Embryonic facial prominence (tissue), 1 donor: ENCODE data around the gene CEBPZ.
"Not testable (repeated sequence)": the region's sequence is repeated elsewhere in the genome, so short reads cannot be mapped to it uniquely, and the experiment has no call there.

Experiments
- DNase-seq: peaks from one replicate; pipeline ENCODE4 v3.0.0-alpha.2; 2016; ENCODE audit errors: extremely low spot score

The CEBPZ gene, protein sequence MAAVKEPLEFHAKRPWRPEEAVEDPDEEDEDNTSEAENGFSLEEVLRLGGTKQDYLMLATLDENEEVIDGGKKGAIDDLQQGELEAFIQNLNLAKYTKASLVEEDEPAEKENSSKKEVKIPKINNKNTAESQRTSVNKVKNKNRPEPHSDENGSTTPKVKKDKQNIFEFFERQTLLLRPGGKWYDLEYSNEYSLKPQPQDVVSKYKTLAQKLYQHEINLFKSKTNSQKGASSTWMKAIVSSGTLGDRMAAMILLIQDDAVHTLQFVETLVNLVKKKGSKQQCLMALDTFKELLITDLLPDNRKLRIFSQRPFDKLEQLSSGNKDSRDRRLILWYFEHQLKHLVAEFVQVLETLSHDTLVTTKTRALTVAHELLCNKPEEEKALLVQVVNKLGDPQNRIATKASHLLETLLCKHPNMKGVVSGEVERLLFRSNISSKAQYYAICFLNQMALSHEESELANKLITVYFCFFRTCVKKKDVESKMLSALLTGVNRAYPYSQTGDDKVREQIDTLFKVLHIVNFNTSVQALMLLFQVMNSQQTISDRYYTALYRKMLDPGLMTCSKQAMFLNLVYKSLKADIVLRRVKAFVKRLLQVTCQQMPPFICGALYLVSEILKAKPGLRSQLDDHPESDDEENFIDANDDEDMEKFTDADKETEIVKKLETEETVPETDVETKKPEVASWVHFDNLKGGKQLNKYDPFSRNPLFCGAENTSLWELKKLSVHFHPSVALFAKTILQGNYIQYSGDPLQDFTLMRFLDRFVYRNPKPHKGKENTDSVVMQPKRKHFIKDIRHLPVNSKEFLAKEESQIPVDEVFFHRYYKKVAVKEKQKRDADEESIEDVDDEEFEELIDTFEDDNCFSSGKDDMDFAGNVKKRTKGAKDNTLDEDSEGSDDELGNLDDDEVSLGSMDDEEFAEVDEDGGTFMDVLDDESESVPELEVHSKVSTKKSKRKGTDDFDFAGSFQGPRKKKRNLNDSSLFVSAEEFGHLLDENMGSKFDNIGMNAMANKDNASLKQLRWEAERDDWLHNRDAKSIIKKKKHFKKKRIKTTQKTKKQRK

DNA sequence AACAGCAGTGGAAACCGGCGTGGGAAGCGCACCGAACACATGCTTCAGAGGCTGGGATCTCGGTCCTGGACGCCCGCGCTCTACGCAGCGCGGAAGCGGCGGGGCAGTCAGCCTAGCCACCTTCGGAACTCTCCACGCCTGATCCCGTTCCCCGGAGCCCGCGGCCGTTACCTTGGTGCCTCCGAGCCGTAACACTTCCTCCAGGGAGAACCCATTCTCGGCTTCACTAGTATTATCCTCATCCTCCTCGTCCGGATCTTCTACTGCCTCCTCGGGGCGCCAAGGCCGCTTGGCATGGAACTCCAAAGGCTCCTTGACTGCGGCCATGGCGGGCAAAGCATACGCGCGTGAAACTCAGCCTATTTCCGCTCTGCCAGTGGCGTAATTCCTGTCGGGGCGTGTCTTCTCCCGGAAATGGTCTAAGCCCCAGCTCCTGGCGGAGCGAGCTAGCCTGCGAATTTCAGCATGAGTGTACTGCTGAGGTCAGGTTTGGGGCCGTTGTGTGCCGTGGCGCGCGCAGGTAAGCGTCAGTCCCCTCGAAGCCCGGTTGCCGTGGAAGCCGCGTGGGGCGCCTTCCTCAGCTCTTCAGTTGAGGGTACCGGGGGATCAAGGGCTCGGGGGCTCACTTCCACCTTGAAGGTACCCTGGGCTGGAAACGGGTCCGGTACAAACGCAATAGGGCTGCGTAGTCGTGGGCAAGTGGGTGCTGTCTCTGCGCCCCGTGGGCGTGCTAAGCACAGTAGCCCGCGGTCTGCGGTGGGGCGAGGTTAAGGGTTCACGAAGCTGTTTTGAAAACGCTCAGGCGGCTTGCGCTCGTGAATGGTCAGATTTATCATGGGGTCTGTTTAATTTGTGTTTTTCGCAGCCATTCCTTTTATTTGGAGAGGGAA lies at the start of gene CEBPZ, which contains the start of gene NDUFAF7:
Gene CEBPZ (minus strand): TSS at position 356 of the 890 bp plus-strand sequence. CDS start 29 bp downstream, at position 327.
Gene NDUFAF7 (plus strand): TSS at position 418 of the 890 bp plus-strand sequence. CDS start 48 bp downstream, at position 466.
- DNase-seq: peak; percentile 87

GRCh38 chr2:37276291-37276690 lies 44.9 kb upstream of the CEBPZ start:
- no peak for DNase-seq

- DNase-seq: no peak
These were observed 43.1 kb upstream of the CEBPZ start for GRCh38 chr2:37274359-37274965.

DNA sequence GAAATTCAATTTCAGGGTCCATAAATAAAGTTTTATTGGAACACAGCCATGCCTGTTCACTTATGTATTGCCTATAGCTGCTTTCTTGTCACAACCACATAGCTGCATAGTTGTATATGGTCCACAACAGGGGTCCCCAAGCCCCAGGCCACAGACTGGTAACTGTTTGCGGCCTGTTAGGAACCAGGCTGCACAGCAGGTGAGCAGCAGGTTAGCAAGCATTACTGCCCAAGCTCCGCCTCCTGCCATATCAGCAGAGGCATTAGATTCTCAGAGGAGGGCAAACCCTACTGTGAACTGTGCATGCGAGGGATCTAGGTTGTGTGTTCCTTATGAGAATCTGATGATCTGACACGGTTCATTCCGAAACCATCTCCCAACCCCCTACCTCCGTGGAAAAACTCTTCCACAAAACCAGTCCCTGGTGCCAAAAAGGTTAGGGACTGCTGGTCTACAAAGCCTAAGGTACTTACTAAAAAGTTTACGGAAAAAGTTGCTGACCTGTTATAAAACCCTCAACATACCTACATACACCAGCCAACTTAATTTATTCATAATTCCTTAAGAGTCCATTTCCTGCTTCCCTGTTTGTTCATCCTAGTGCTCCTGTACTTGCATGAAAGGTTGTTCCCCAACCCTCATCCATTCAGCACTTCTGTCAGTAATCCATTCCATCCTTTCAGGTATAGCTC lies 40.1 kb upstream of the CEBPZ start:
- DNase-seq: no peak

DNA sequence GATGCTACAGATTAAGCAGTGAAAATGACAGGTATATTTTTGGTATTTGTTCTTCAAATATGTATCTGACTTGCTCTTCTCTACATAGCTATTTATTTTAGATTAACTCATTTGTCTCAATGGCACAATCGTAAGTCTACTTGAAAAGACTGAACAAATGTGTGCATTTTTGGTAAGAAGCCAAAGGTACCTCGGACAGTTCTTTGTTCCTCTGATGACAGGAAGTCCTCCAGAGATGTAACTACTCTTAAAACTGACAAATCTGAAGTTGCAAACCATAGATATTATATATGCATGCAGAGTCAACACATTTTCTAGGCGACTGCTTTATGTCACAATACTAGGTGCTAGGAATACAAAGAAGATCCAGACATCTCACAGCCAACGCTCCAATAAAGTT lies 36.7 kb upstream of the CEBPZ start:
- no peak for DNase-seq

- DNase-seq: no peak
These were observed 36.3 kb upstream of the CEBPZ start for GRCh38 chr2:37267685-37268084.

DNA sequence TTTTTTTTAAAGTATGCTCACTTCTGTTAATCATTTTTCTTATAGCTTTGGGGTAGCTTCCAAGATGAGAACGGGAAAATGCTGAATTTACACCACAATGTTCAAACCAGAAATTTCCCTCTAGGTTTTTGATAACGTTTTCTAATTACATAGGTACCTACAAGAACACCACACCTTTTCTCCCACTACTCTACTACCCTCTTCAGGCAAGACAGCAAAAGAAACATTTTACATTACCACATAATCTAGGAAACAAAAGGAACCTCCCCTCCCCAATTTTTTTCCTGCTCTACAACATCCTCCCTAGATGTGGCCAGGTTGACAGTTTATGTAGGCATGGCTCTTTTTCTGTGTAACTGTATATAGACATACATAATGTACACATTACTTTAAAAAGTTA lies 32.4 kb upstream of the CEBPZ start:
- no peak for DNase-seq

- DNase-seq: no peak
These were observed 31.1 kb upstream of the CEBPZ start for GRCh38 chr2:37262522-37262921.

- DNase-seq: no peak
These were observed 19.7 kb upstream of the CEBPZ start for GRCh38 chr2:37250869-37251740.

DNA sequence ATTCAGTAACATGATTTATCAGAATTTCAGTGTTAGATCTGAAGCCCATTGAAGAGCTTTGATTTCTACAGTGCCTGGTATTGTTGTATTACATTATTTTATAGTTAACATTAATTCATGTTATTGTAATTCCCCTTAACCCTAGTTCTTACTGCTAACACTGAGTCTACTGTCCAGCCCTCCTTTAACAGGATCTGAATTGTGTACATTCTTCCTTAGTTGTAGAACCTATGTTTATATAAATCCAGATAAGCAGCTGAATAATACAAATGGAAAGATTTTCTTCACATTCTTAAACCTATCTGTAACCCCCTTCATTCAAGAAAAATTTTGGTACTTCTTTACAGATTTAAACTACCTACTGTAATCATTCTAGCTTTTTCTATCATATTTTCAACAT lies 14.8 kb upstream of the CEBPZ start:
- no peak for DNase-seq

DNA sequence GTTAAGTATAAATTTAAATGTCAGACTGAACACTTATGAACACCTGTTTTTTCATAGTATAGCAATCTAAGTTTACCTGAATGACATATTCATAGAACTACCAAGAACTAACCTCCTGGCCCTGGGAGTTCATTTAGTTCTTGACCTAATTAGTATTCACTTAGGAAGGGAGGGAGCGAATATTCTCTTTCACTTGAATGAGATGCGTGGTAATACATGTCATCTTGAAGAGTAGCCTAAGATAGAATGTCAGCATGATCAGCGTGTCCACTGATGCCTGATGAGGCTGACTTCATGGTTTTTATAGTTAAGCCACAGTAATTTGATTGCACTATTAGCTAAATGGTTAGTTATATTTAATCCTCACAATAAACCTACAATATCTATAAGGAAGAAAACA lies 13.4 kb upstream of the CEBPZ start:
- DNase-seq: no peak

DNA sequence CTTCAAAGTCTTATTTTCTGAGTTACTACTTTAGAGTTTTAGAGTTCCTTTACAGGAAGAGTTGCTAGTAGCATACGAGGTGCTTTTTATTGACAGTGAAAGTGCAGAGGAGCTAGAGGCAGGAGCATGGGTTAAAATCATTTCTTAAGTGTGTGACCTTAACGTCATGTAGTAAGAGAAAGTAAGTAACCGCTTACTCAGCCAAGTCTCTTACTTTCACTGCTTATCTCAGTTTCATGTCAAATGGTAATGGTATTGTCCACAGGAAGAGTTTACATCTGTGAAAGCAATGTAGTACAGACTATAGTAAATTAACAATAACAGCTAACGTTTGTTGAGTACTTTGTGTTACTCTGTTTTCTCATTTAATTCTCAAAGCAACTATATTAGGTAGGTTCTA lies 12.6 kb upstream of the CEBPZ start:
- no peak for DNase-seq

GRCh38 chr2:37243435-37243834 lies 12.0 kb upstream of the CEBPZ start:
- no peak for DNase-seq

GRCh38 chr2:37232131-37232933 lies 936 bp upstream of the CEBPZ start:
- DNase-seq: no peak

GRCh38 chr2:37230581-37230980 lies 815 bp downstream of the CEBPZ start:
- no peak for DNase-seq

- no peak for DNase-seq
These were observed 2.6 kb downstream of the CEBPZ start for GRCh38 chr2:37228788-37229187.

DNA sequence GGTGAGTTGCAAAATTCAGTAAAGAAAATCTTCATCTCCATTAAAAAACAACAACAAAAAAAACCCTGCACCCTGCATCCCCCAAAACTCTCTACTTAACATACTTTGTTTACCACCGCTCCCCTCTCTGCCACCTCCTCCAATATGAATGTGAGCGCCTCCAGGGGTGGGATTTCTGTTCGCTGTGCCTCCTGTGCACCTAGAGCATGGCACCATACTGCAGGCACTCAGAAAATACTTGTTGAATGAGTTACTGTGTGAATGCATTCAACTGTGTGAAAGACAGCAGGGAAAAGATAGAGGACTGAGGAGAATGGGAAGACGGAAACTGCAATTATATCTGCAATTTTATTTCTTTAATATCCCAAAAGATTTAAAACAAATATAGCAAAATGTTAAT lies 4.5 kb downstream of the CEBPZ start:
- no peak for DNase-seq

DNA sequence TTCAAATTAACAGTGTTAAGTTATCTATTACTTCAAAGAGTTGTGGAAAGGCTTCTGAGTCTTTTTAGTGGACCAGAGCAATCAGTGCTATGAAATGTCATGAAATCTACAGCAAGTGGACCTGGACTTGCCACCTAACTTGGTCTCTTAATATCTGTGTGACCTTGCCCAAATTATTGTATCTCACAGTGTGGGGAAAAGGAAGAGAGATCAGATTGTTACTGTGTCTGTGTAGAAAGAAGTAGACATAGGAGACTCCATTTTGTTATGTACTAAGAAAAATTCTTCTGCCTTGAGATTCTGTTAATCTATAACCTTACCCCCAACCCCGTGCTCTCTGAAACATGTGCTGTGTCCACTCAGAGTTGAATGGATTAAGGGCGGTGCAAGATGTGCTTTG lies 6.3 kb downstream of the CEBPZ start:
- DNase-seq: not testable (repeated sequence)
